OCI-LY7 (cell line): ENCODE data around the gene NKAIN2. TPM values are rescaled to one million over a fixed set of nuclear protein-coding genes. Genes with fewer than 3 reads are reported as not detected.

Experiments
- BruUV-seq: library from RNA; stranded (reverse); fragments of 400-500 nt; replicated peaks from 2 replicates; lab custom pipeline; 2021; lab: Mats Ljungman, UMichigan
- CTCF ChIA-PET: fragments of 300-600 bp; sonication (Branson Sonifier 250); formaldehyde crosslinking; loops from one replicate; lab custom pipeline; 2022; ENCODE audit warnings: antibody characterized with exemption; ENCODE audit not compliant: unreplicated experiment; lab: Charles Lee
- POLR2A ChIA-PET: fragments of 300-600 bp; sonication (Branson Sonifier 250); formaldehyde crosslinking; loops from one replicate; lab custom pipeline; 2022; ENCODE audit warnings: antibody characterized with exemption; lab: Charles Lee
- DNase-seq: peaks from one replicate; pipeline ENCODE4 v3.0.0-alpha.2; 2015; ENCODE audit warnings: low spot score
- H2AFZ ChIP-seq: fragments of 200-600 bp; sonication (generic), shearing (Covaris generic); 2 replicates; pipeline ENCODE4 v1.6.1; 2014; ENCODE audit warnings: mild to moderate bottlenecking, antibody characterized with exemption, low read length, moderate library complexity
- H3K27ac ChIP-seq: fragments of 200-600 bp; sonication (generic); 2 replicates; pipeline ENCODE4 v1.5.1; 2014; ENCODE audit warnings: mixed run types, low read depth, mild to moderate bottlenecking, moderate library complexity, low read length, inconsistent platforms; ENCODE audit not compliant: poor library complexity, severe bottlenecking
- H3K36me3 ChIP-seq: fragments of 200-600 bp; sonication (generic); 2 replicates; pipeline ENCODE4 v1.6.1; 2014; ENCODE audit warnings: mild to moderate bottlenecking, antibody characterized with exemption, low read length, moderate library complexity, mixed read lengths; ENCODE audit not compliant: insufficient read depth
- H3K4me1 ChIP-seq: fragments of 200-600 bp; sonication (generic); 2 replicates; pipeline ENCODE4 v1.5.1; 2014; ENCODE audit warnings: mild to moderate bottlenecking, low read length; ENCODE audit not compliant: insufficient read depth, poor library complexity, severe bottlenecking
- H3K4me2 ChIP-seq: fragments of 200-600 bp; sonication (generic); 2 replicates; pipeline ENCODE4 v1.6.1; 2014; ENCODE audit warnings: mild to moderate bottlenecking, low read length
- H3K4me3 ChIP-seq: fragments of 200-600 bp; sonication (generic); 2 replicates; pipeline ENCODE4 v1.5.1; 2014; ENCODE audit warnings: mild to moderate bottlenecking, low read depth, low read length; ENCODE audit not compliant: poor library complexity, severe bottlenecking
- H3K79me2 ChIP-seq: fragments of 200-600 bp; sonication (generic); 2 replicates; pipeline ENCODE4 v1.6.1; 2016; ENCODE audit warnings: low read depth, mild to moderate bottlenecking, low read length, moderate library complexity, mixed read lengths; ENCODE audit not compliant: insufficient read depth
- H3K9me2 ChIP-seq: fragments of 200-600 bp; sonication (generic); 2 replicates; pipeline ENCODE4 v1.6.1; 2016; ENCODE audit warnings: mild to moderate bottlenecking, low read length, mixed read lengths; ENCODE audit not compliant: insufficient read depth
- H3K9me3 ChIP-seq: fragments of 200-600 bp; sonication (generic); 2 replicates; pipeline ENCODE4 v1.6.1; 2014; ENCODE audit warnings: mild to moderate bottlenecking, mixed run types, low read length, mixed read lengths
- H4K20me1 ChIP-seq: fragments of 200-600 bp; sonication (generic); 2 replicates; pipeline ENCODE4 v1.6.1; 2014; ENCODE audit warnings: mild to moderate bottlenecking, antibody characterized with exemption, low read length, moderate library complexity, mixed read lengths; ENCODE audit not compliant: insufficient read depth
- EZH2phosphoT487 ChIP-seq: fragments of 200-600 bp; sonication (generic); IDR thresholded peaks from 2 replicates; pipeline ENCODE4 v1.6.1; 2018; ENCODE audit warnings: low read depth, borderline replicate concordance, mild to moderate bottlenecking, mixed run types, antibody characterized with exemption, low read length, moderate library complexity, mixed read lengths
- intact Hi-C: fragments of 100-400 bp; cut with micrococcal nuclease; formaldehyde crosslinking; loops from one replicate; pipeline ENCODE4 v1.10.0; 2022; ENCODE audit not compliant: unreplicated experiment
- total RNA-seq, 2 experiments: library from RNA; depleted of rRNA in 1 of 2; stranded (reverse); fragments of >200 nt in 1 of 2; shearing (Covaris generic) in 1 of 2; gene quantifications; 2 replicates each; pipeline ENCODE4 v1.2.3, GENCODE V29; 2014 to 2022
- TF ChIP-seq, protein P1 (sequence below): fragments of 200-600 bp; sonication (generic); conservative IDR thresholded peaks from 2 replicates; pipeline ENCODE4 v1.5.1; 2014; ENCODE audit warnings: mild to moderate bottlenecking, antibody characterized with exemption, low read length, moderate library complexity, mixed read lengths

NKAIN2 gene
- total RNA-seq, 2 experiments from 2014 or later: not detected

DNA sequence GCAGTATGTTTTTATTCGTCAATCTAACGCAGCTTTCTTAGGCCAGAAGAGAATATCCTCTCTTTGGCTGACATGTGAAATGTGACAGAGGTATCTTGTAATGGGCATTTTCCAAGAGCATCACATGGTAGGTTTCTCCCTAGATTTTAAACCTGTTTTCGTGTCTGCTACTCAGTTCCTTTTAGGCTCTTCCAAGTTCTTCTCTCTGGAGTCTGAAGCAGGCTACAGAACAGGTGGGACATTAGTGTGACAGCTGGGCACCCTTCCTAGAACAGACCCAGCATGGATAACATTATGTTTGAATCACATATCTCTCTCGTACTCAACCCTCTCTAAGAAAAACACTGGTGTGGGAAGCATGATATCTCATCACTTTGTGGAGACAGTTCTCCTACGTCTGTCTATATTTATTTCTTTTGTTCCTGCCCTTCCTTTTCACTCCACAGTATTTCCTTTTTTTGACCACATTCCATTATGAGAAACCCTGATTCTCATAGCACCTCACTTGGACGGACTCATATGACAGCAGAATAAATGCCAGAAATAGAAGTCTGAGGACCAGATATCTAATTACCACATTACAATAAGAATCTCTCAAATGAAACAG lies 263.4 kb downstream of the NKAIN2 start:
- ChIA-PET CTCF (no interaction called here), POLR2A (interaction anchor here (1.4 kb wide), 1 partner anchor 17 kb away, joined by 4 read pairs; no protein-coding TSS in a partner anchor)

DNA sequence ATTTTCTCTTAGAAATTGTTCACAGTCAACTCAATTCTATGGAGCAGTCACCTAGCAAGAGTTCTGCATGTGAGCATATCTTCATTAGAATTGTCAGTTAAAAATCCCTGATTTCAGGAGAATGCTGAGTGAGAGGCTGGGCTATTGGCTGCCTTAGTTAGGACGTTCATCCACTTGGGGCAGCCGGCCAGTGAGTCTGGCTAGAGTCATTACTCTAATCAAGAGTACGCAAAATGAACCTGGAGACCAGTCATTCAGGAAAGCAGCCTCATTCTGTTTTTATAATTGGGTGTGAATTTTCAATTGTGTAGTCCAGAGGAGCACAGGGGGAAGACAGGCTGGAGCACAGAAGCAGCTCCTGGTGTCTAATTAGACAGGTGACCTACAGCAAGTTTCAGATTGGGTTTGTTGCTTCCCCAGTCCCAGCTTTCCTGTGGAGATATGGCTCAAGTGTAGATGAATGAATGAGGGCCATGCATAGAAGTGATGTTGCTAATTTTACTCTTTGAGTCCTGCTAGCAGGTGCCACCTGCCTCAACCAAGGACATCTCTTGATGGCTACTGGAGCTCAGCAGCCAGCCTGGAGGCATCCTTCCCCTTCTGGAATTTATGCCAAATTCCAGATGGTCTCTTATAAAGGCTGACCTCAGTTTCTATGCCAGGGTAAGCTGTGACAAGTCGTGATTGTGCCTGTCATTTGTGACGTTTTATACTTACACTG lies 265.7 kb downstream of the NKAIN2 start:
- TF ChIP-seq, protein P1, sequence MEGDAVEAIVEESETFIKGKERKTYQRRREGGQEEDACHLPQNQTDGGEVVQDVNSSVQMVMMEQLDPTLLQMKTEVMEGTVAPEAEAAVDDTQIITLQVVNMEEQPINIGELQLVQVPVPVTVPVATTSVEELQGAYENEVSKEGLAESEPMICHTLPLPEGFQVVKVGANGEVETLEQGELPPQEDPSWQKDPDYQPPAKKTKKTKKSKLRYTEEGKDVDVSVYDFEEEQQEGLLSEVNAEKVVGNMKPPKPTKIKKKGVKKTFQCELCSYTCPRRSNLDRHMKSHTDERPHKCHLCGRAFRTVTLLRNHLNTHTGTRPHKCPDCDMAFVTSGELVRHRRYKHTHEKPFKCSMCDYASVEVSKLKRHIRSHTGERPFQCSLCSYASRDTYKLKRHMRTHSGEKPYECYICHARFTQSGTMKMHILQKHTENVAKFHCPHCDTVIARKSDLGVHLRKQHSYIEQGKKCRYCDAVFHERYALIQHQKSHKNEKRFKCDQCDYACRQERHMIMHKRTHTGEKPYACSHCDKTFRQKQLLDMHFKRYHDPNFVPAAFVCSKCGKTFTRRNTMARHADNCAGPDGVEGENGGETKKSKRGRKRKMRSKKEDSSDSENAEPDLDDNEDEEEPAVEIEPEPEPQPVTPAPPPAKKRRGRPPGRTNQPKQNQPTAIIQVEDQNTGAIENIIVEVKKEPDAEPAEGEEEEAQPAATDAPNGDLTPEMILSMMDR: no peak
- TF ChIP-seq EZH2phosphoT487: no peak
- no peak for DNase-seq

More for the DNA sequence above, 263.4 kb downstream of the NKAIN2 start:
- Histone ChIP-seq H3K4me3 (no peak overlapping the region), H4K20me1 (no peaks in the 10 kb centered on the region), H2AFZ (no peak overlapping the region), H3K4me2 (no peak overlapping the region), H3K9me3 (no peaks in the 10 kb centered on the region), H3K79me2 (no peaks in the 10 kb centered on the region), H3K27ac (no peak overlapping the region), H3K36me3 (no peaks in the 10 kb centered on the region), H3K9me2 (no peaks in the 10 kb centered on the region), H3K4me1 (no peaks in the 10 kb centered on the region)
- intact Hi-C loops: no loop called here
- no peak for TF ChIP-seq EZH2phosphoT487
- TF ChIP-seq, protein P1: no peak
- no peak for DNase-seq
- BruUV-seq: no TSS peak

DNA sequence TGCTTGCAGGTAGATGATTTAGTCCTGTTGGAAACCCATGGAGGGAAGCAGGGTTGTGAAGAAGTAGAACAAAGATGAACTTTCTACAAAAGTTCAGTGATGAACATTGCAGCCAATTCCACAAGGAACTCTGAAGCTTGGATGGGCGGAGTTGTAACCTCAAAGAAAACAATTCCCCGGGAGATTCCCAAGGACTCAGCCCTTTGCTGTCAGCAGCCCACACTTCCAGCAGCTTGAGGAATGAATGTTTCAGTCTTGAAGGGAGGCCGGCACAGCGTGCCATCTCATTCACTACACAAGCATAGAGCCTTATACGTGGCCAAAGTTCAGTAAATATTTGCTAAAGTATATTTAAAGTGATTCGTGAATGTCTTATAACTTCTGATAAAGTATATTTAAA lies 269.4 kb downstream of the NKAIN2 start:
- no peaks in the 10 kb centered on the region for H3K9me2 ChIP-seq
- ChIA-PET CTCF (no interaction called here), POLR2A (no interaction called here)
- no peaks in the 10 kb centered on the region for H4K20me1 ChIP-seq
- no peak overlapping the region for H3K4me2 ChIP-seq
- no peak overlapping the region for H3K4me3 ChIP-seq
- no peak for DNase-seq
- no peaks in the 10 kb centered on the region for H3K4me1 ChIP-seq
- no peaks in the 10 kb centered on the region for H3K36me3 ChIP-seq
- no peak overlapping the region for H3K27ac ChIP-seq
- H2AFZ ChIP-seq: no peak overlapping the region
- BruUV-seq: no TSS peak
- TF ChIP-seq, protein P1: no peak
- no peak for TF ChIP-seq EZH2phosphoT487
- intact Hi-C loops: no loop called here
- H3K79me2 ChIP-seq: no peaks in the 10 kb centered on the region
- H3K9me3 ChIP-seq: no peaks in the 10 kb centered on the region

More for the DNA sequence above, 265.7 kb downstream of the NKAIN2 start:
- ChIA-PET POLR2A (no interaction called here), CTCF (no interaction called here)
- H3K4me2 ChIP-seq: no peak overlapping the region
- no peaks in the 10 kb centered on the region for H3K9me2 ChIP-seq
- no peaks in the 10 kb centered on the region for H3K36me3 ChIP-seq
- no peaks in the 10 kb centered on the region for H4K20me1 ChIP-seq
- BruUV-seq: no TSS peak
- intact Hi-C loops: no loop called here
- no peak overlapping the region for H3K4me3 ChIP-seq
- H2AFZ ChIP-seq: no peak overlapping the region
- no peaks in the 10 kb centered on the region for H3K9me3 ChIP-seq
- no peak overlapping the region for H3K27ac ChIP-seq
- no peaks in the 10 kb centered on the region for H3K4me1 ChIP-seq
- H3K79me2 ChIP-seq: no peaks in the 10 kb centered on the region
